ENCODE results near the gene ATP4B.

The ATP4B gene

GRCh38 chr13:113630296-113630695 is 27.7 kb downstream of the ATP4B start:
- DNase-seq = no peak
- no peaks in the 10 kb centered on the region for H3K4me1 ChIP-seq (ENCODE audit: low read length)
- H4K20me1 ChIP-seq (ENCODE audit: insufficient read depth, low read length) = peaks cover 10% of the 10 kb centered on the region
- no peaks in the 10 kb centered on the region for H3F3A ChIP-seq (ENCODE audit: insufficient read depth, low read length)
- no peaks in the 10 kb centered on the region for H3K9me3 ChIP-seq (replicated peaks; ENCODE audit: insufficient read depth, low read length)
- H3K9me2 ChIP-seq (replicated peaks; ENCODE audit: insufficient read depth, low read length) = no peaks in the 10 kb centered on the region
- peaks cover 34% of the 10 kb centered on the region for H3K36me3 ChIP-seq (replicated peaks; ENCODE audit: insufficient read depth, low read length)
- peaks cover 83% of the 10 kb centered on the region for H3K79me2 ChIP-seq (ENCODE audit: low read length)
- H3K27ac ChIP-seq (ENCODE audit: low read length) = no peak overlapping the region
- H3K9ac ChIP-seq (ENCODE audit: low read length) = no peak overlapping the region
- H2AFZ ChIP-seq (ENCODE audit: low read length) = no peak overlapping the region
- no peak for TF ChIP-seq EZH2phosphoT487 (IDR thresholded peaks at IDR 0.05; ENCODE audit: low read length)
- no peak overlapping the region for H3K4me3 ChIP-seq (ENCODE audit: low read length)
- no peaks in the 10 kb centered on the region for H3K27me3 ChIP-seq (replicated peaks; ENCODE audit: insufficient read depth, low read length)
- no peak overlapping the region for H3K4me2 ChIP-seq (ENCODE audit: low read depth, low read length)

- DNase-seq = no peak
Observed at GRCh38 chr13:113629866-113630265, 28.1 kb downstream of the ATP4B start.

GRCh38 chr13:113628291-113629270 is 29.4 kb downstream of the ATP4B start:
- no peak overlapping the region for H2AFZ ChIP-seq (ENCODE audit: low read length)
- no peaks in the 10 kb centered on the region for H3F3A ChIP-seq (ENCODE audit: insufficient read depth, low read length)
- no peak overlapping the region for H3K4me3 ChIP-seq (ENCODE audit: low read length)
- DNase-seq = no peak
- H3K36me3 ChIP-seq (replicated peaks; ENCODE audit: insufficient read depth, low read length) = peaks cover 30% of the 10 kb centered on the region
- peaks cover 10% of the 10 kb centered on the region for H4K20me1 ChIP-seq (ENCODE audit: insufficient read depth, low read length)
- H3K9ac ChIP-seq (ENCODE audit: low read length) = no peak overlapping the region
- no peaks in the 10 kb centered on the region for H3K27me3 ChIP-seq (replicated peaks; ENCODE audit: insufficient read depth, low read length)
- no peak overlapping the region for H3K4me2 ChIP-seq (ENCODE audit: low read depth, low read length)
- H3K9me3 ChIP-seq (replicated peaks; ENCODE audit: insufficient read depth, low read length) = no peaks in the 10 kb centered on the region
- no peaks in the 10 kb centered on the region for H3K9me2 ChIP-seq (replicated peaks; ENCODE audit: insufficient read depth, low read length)
- H3K79me2 ChIP-seq (ENCODE audit: low read length) = peaks cover 89% of the 10 kb centered on the region
- TF ChIP-seq EZH2 (optimal IDR thresholded peaks at IDR 0.05; ENCODE audit: low read depth, low read length) = no peak
- no peak for TF ChIP-seq EZH2phosphoT487 (IDR thresholded peaks at IDR 0.05; ENCODE audit: low read length)
- TF ChIP-seq CTCF (IDR thresholded peaks at IDR 0.05; ENCODE audit: low read length) = no peak
- no peak overlapping the region for H3K27ac ChIP-seq (ENCODE audit: low read length)
- no peaks in the 10 kb centered on the region for H3K4me1 ChIP-seq (ENCODE audit: low read length)

More at GRCh38 chr13:113629866-113630265, 28.1 kb downstream of the ATP4B start:
- Histone ChIP-seq H2AFZ (ENCODE audit: low read length) (no peak overlapping the region), H3K9me3 (replicated peaks; ENCODE audit: insufficient read depth, low read length) (no peaks in the 10 kb centered on the region), H3K9ac (ENCODE audit: low read length) (no peak overlapping the region), H3K4me3 (ENCODE audit: low read length) (no peak overlapping the region), H3K9me2 (replicated peaks; ENCODE audit: insufficient read depth, low read length) (no peaks in the 10 kb centered on the region), H3K27ac (ENCODE audit: low read length) (no peak overlapping the region), H3K36me3 (replicated peaks; ENCODE audit: insufficient read depth, low read length) (peaks cover 30% of the 10 kb centered on the region), H3F3A (ENCODE audit: insufficient read depth, low read length) (no peaks in the 10 kb centered on the region), H4K20me1 (ENCODE audit: insufficient read depth, low read length) (peaks cover 10% of the 10 kb centered on the region), H3K79me2 (ENCODE audit: low read length) (peaks cover 83% of the 10 kb centered on the region), H3K4me1 (ENCODE audit: low read length) (no peaks in the 10 kb centered on the region), H3K4me2 (ENCODE audit: low read depth, low read length) (no peak overlapping the region), H3K27me3 (replicated peaks; ENCODE audit: insufficient read depth, low read length) (no peaks in the 10 kb centered on the region)
- TF ChIP-seq EZH2 (optimal IDR thresholded peaks at IDR 0.05; ENCODE audit: low read depth, low read length) (no peak), EZH2phosphoT487 (IDR thresholded peaks at IDR 0.05; ENCODE audit: low read length) (no peak), CTCF (IDR thresholded peaks at IDR 0.05; ENCODE audit: low read length) (no peak)

- no peak for DNase-seq
- Histone ChIP-seq H3K4me2 (ENCODE audit: low read depth, low read length) (no peak overlapping the region), H2AFZ (ENCODE audit: low read length) (no peak overlapping the region), H4K20me1 (ENCODE audit: insufficient read depth, low read length) (peaks cover 10% of the 10 kb centered on the region), H3K9me2 (replicated peaks; ENCODE audit: insufficient read depth, low read length) (no peaks in the 10 kb centered on the region), H3K4me3 (ENCODE audit: low read length) (no peak overlapping the region), H3K79me2 (ENCODE audit: low read length) (peaks cover 92% of the 10 kb centered on the region), H3K27me3 (replicated peaks; ENCODE audit: insufficient read depth, low read length) (no peaks in the 10 kb centered on the region), H3K4me1 (ENCODE audit: low read length) (no peaks in the 10 kb centered on the region), H3K9ac (ENCODE audit: low read length) (no peak overlapping the region), H3K27ac (ENCODE audit: low read length) (no peak overlapping the region), H3K9me3 (replicated peaks; ENCODE audit: insufficient read depth, low read length) (no peaks in the 10 kb centered on the region), H3K36me3 (replicated peaks; ENCODE audit: insufficient read depth, low read length) (peaks cover 31% of the 10 kb centered on the region), H3F3A (ENCODE audit: insufficient read depth, low read length) (no peaks in the 10 kb centered on the region)
- TF ChIP-seq EZH2 (optimal IDR thresholded peaks at IDR 0.05; ENCODE audit: low read depth, low read length) (no peak), CTCF (IDR thresholded peaks at IDR 0.05; ENCODE audit: low read length) (no peak), EZH2phosphoT487 (IDR thresholded peaks at IDR 0.05; ENCODE audit: low read length) (no peak)
Observed at GRCh38 chr13:113627136-113627535, 30.9 kb downstream of the ATP4B start.

Measured in MM.1S (cell line).